Epithelial cell of proximal tubule (primary cell): ENCODE measurements around the gene DPP10. TPM values are rescaled to one million over a fixed set of nuclear protein-coding genes. Genes with fewer than 3 reads are reported as not detected.

Experiments
- DNase-seq: peaks from one replicate; pipeline ENCODE4 v3.0.0-alpha.2; 2011; ENCODE audit warnings: low read depth
- H3K4me3 ChIP-seq: 2 replicates; pipeline ENCODE4 v1.5.1; 2011; ENCODE audit warnings: low read depth, mild to moderate bottlenecking, low read length
- CTCF ChIP-seq: conservative IDR thresholded peaks from 2 replicates; pipeline ENCODE4 v1.5.1; 2012; ENCODE audit warnings: low read depth, mild to moderate bottlenecking, low read length
- total RNA-seq: library from RNA; depleted of rRNA; stranded (reverse); fragments of >200 nt; gene quantifications from 2 replicates; pipeline ENCODE4 v1.2.3, GENCODE V29; 2015

Gene DPP10
- total RNA-seq, 1 donor from 2014 or later: 0.06 TPM

GRCh38 chr2:115161771-115162493 lies 719.5 kb downstream of the DPP10 start:
- no peak for DNase-seq
- H3K4me3 ChIP-seq: no peak overlapping the region
- no peak for TF ChIP-seq CTCF

- TF ChIP-seq CTCF: no peak
- DNase-seq: no peak
- H3K4me3 ChIP-seq: no peak overlapping the region
Measured at GRCh38 chr2:115162494-115163293, 720.3 kb downstream of the DPP10 start.

- no peak for DNase-seq
- H3K4me3 ChIP-seq: no peak overlapping the region
- no peak for TF ChIP-seq CTCF
Measured at GRCh38 chr2:115163572-115163971, 721.1 kb downstream of the DPP10 start.

- TF ChIP-seq CTCF: peak; percentile 72
- no peak for DNase-seq
- no peak overlapping the region for H3K4me3 ChIP-seq
Measured at GRCh38 chr2:115165529-115166109, 723.2 kb downstream of the DPP10 start.

GRCh38 chr2:115168457-115168856 lies 726.0 kb downstream of the DPP10 start:
- TF ChIP-seq CTCF: no peak
- H3K4me3 ChIP-seq: no peak overlapping the region
- no peak for DNase-seq

GRCh38 chr2:115169814-115170213 lies 727.4 kb downstream of the DPP10 start:
- DNase-seq: no peak
- no peak overlapping the region for H3K4me3 ChIP-seq
- no peak for TF ChIP-seq CTCF
